Activated naive CD8-positive, alpha-beta T cell treated with anti-CD3 and anti-CD28 coated beads for 36 hours (primary cell): ENCODE results near the gene NBPF1. TPM values are rescaled to one million over a fixed set of nuclear protein-coding genes. Genes with fewer than 3 reads are reported as not detected.
"Not testable (repeated sequence)": the region's sequence is repeated elsewhere in the genome, so short reads cannot be mapped to it uniquely, and the experiment has no call there.

Experiments used
- DNase-seq: peaks from one replicate; pipeline ENCODE4 v3.0.0; 2021
- H3K27ac Mint-ChIP-seq: one replicate; pipeline ENCODE4 v1.8.0; 2022; ENCODE audit warnings: mild to moderate bottlenecking, moderate library complexity, mixed read lengths
- H3K27me3 Mint-ChIP-seq: one replicate; pipeline ENCODE4 v1.8.0; 2022; ENCODE audit warnings: mild to moderate bottlenecking, mixed read lengths
- H3K36me3 Mint-ChIP-seq: one replicate; pipeline ENCODE4 v1.8.0; 2021; ENCODE audit warnings: mild to moderate bottlenecking, mixed read lengths
- H3K4me1 Mint-ChIP-seq: one replicate; pipeline ENCODE4 v1.8.0; 2021; ENCODE audit warnings: mixed read lengths
- H3K4me3 Mint-ChIP-seq: one replicate; pipeline ENCODE4 v1.8.0; 2022; ENCODE audit warnings: mild to moderate bottlenecking, moderate library complexity, mixed read lengths
- H3K9me3 Mint-ChIP-seq: one replicate; pipeline ENCODE4 v1.8.0; 2022; ENCODE audit warnings: mixed read lengths
- total RNA-seq, 2 experiments: library from RNA; stranded (reverse); gene quantifications; one replicate each; pipeline ENCODE4 v1.2.3, GENCODE V29; 2021

NBPF1 gene
- total RNA-seq, 2 experiments from 2014 or later: 5.5 to 5.6 TPM

- not testable (repeated sequence) for H3K4me1 Mint-ChIP-seq, H3K4me3 Mint-ChIP-seq, H3K27me3 Mint-ChIP-seq, H3K36me3 Mint-ChIP-seq, H3K9me3 Mint-ChIP-seq, H3K27ac Mint-ChIP-seq
- DNase-seq: peak; percentile 100
These were observed 31.3 kb upstream of the NBPF1 start for GRCh38 chr1:16644482-16645270.

DNA sequence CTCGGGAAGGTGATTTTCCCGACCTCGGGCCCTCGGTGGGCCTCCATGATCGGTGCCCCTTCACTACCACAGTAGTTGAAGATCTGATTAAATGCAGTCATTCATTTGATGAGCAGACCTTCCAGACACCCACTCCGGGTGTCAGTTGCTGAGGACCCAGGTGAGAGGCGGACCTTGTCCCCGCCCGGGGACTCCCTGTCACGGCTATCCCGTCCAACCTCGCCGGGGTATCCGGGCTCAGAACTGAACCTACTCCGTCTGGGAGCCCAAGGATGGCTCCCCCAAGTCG, 30.8 kb upstream of the NBPF1 start:
- H3K27ac Mint-ChIP-seq: no peak overlapping the region
- H3K27me3 Mint-ChIP-seq: no peaks in the 10 kb centered on the region
- no peak overlapping the region for H3K4me3 Mint-ChIP-seq
- H3K36me3 Mint-ChIP-seq: no peaks in the 10 kb centered on the region
- no peaks in the 10 kb centered on the region for H3K9me3 Mint-ChIP-seq
- H3K4me1 Mint-ChIP-seq: peaks cover 1% of the 10 kb centered on the region
- no peak for DNase-seq

GRCh38 chr1:16643476-16644192, 30.3 kb upstream of the NBPF1 start:
- H3K4me1 Mint-ChIP-seq, H3K27ac Mint-ChIP-seq, H3K36me3 Mint-ChIP-seq, H3K9me3 Mint-ChIP-seq, DNase-seq, H3K4me3 Mint-ChIP-seq, H3K27me3 Mint-ChIP-seq: not testable (repeated sequence)

DNA sequence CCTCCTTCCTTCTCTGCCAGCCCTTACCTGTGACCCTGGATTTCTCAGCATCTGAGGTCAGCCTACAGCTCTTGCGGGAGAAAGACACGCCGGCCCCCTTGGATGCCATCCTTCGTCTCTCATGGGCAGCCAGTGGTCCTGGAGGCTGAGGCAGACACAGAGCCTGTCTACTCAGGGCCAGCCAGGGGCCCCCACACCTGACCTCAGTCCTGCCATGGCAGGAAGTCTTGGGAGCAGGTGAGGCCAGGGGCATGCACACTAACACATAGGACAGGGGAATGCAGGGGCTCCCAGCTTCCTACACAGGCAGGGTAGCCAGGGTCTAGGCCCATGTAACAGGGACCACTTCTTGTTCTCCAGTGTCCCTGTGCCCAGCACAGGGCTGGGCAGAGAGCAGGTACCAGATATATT, 29.6 kb upstream of the NBPF1 start:
- not testable (repeated sequence) for H3K4me1 Mint-ChIP-seq, H3K36me3 Mint-ChIP-seq, DNase-seq, H3K27me3 Mint-ChIP-seq, H3K27ac Mint-ChIP-seq, H3K4me3 Mint-ChIP-seq, H3K9me3 Mint-ChIP-seq

GRCh38 chr1:16642025-16642966, 28.9 kb upstream of the NBPF1 start:
- not testable (repeated sequence) for H3K27me3 Mint-ChIP-seq, H3K4me1 Mint-ChIP-seq, H3K36me3 Mint-ChIP-seq, H3K27ac Mint-ChIP-seq, H3K9me3 Mint-ChIP-seq, DNase-seq, H3K4me3 Mint-ChIP-seq

DNA sequence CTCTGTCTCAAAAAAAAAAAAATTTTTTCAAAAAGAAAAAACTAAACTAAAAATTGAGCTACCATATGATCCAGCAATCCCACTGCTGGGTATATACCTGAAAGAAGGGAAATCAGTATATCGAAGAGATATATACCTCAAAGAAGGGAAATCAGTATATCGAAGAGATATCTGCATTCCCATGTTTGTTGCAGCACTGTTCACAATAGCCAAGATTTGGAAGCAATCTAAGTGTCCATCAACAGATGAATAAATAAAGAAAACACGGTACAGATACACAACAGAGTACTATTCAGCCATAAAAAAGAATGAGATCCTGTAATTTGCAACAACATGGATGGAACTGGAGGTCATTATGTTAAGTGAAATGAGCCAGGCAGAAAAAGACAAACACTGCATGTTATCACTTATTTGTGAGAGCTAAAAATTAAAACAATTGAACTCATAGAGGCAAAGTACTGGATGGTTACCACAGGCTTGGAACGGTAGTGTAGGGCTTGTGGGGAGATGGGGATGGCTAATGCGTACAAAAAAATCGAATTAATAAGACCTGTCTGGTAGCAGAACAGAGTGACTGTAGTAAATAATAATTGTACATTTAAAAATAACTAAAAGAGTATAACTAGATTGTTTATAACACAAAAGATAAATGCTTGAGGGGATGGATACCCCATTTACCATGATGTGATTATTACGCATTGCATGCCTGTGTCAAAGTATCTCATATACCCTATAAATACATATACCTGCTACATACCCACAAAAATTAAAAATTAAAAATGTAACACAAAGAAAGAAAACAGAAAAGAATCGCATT, 28.0 kb upstream of the NBPF1 start:
- not testable (repeated sequence) for H3K27ac Mint-ChIP-seq, H3K27me3 Mint-ChIP-seq, H3K9me3 Mint-ChIP-seq, DNase-seq, H3K36me3 Mint-ChIP-seq, H3K4me1 Mint-ChIP-seq, H3K4me3 Mint-ChIP-seq

- H3K36me3 Mint-ChIP-seq, H3K9me3 Mint-ChIP-seq, H3K27me3 Mint-ChIP-seq: not testable (repeated sequence)
These were observed 26.0 kb upstream of the NBPF1 start for GRCh38 chr1:16639091-16640031.

DNA sequence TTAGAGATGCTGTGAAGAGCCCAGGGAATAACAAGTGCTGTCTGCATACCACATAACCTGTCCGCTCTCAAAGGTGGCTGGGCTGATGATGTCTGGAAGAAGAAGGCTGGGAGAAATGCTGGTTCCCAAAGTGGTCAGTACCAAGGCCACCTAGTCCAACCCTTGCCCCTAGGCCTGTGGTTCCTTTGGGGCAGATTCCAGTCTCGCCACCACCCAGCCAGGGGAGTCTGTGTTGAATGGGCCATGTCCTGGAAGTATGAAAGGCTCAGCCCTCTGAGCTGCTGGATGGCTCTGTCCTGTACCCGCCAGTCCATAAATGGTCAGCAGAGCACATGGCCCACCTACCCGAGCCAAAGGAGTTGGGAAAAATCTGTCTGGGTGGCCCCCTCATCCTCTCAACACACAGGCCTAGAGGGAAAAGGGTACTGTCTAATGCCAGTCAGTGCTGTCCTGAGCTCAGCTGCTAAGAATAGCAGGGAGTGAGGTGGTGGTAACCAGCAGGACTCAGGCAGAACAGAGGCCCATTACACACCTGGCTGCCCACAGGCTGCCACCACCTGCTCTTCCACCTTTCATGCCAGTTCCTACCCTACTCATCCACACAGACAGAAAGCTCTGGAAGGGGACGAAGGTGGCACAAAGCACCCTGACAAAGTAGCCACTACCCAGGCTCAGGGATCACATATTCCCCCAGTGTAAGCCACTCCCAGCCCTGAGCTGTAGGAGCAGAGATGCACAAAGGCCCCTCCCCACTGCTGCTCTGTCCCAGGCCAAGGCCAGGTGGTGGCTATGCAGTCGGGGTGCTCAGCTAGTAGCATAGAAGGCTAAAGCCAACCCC, 24.8 kb upstream of the NBPF1 start:
- not testable (repeated sequence) for H3K36me3 Mint-ChIP-seq, H3K27me3 Mint-ChIP-seq, DNase-seq, H3K4me1 Mint-ChIP-seq, H3K4me3 Mint-ChIP-seq, H3K27ac Mint-ChIP-seq, H3K9me3 Mint-ChIP-seq

More at GRCh38 chr1:16639091-16640031, 26.0 kb upstream of the NBPF1 start:
- H3K4me3 Mint-ChIP-seq, DNase-seq, H3K27ac Mint-ChIP-seq, H3K4me1 Mint-ChIP-seq: not testable (repeated sequence)

DNA sequence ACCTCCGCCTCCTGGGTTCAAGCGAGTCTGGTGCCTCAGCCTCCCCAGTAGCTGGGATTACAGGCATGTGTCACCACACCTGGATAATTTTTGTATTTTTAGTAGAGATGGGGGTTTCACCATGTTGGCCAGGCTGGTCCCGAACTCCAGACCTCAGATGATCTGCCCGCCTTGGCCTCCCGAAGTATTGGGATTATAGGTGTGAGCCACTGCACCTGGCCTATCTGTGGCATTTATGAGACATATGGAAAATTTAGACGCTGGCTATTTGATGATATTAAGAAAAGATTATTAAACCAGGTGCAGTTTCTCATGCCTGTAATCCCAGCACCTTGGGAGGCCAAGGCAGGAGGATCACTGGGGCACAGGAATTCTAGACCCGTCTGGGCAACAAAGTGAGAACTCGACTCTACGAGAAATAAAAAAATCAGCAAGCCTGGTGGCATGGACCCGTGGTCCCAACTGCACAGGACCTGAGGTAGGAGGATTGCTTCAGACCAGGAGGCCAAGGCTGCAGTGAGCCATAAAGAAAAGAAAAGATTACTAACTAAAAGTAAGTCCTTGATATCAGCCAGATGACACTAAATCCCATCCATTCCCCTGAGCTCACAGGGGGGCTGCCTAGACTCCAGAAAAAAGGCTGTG, 23.3 kb upstream of the NBPF1 start:
- H3K36me3 Mint-ChIP-seq, H3K27ac Mint-ChIP-seq, H3K4me3 Mint-ChIP-seq, H3K9me3 Mint-ChIP-seq, H3K27me3 Mint-ChIP-seq, DNase-seq, H3K4me1 Mint-ChIP-seq: not testable (repeated sequence)

- H3K27ac Mint-ChIP-seq, DNase-seq, H3K9me3 Mint-ChIP-seq, H3K27me3 Mint-ChIP-seq, H3K4me1 Mint-ChIP-seq, H3K36me3 Mint-ChIP-seq, H3K4me3 Mint-ChIP-seq: not testable (repeated sequence)
These were observed 22.6 kb upstream of the NBPF1 start for GRCh38 chr1:16635959-16636358.

- H3K36me3 Mint-ChIP-seq: peaks cover 19% of the 10 kb centered on the region
- H3K4me3 Mint-ChIP-seq, H3K27me3 Mint-ChIP-seq, H3K27ac Mint-ChIP-seq, DNase-seq, H3K4me1 Mint-ChIP-seq, H3K9me3 Mint-ChIP-seq: not testable (repeated sequence)
These were observed 20.3 kb upstream of the NBPF1 start for GRCh38 chr1:16633540-16634282.

- DNase-seq, H3K4me3 Mint-ChIP-seq, H3K27me3 Mint-ChIP-seq, H3K27ac Mint-ChIP-seq, H3K9me3 Mint-ChIP-seq, H3K4me1 Mint-ChIP-seq: not testable (repeated sequence)
- peaks cover 25% of the 10 kb centered on the region for H3K36me3 Mint-ChIP-seq
These were observed 18.9 kb upstream of the NBPF1 start for GRCh38 chr1:16632044-16632850.
